Astrocyte (in vitro differentiated cells and primary cell): ENCODE measurements around the gene ACACA. TPM values are rescaled to one million over a fixed set of nuclear protein-coding genes. Genes with fewer than 3 reads are reported as not detected.

ENCODE experiments used
- DNase-seq: peaks from one replicate; pipeline ENCODE4 v3.0.0-alpha.2; 2010; ENCODE audit warnings: low read depth
- FAIRE-seq: peaks from 2 replicates; lab custom pipeline; 2011; peaks lifted over from hg19 to GRCh38; lab: Jason Lieb, UNC
- H2AFZ ChIP-seq: 2 replicates; pipeline ENCODE4 v1.6.0; 2012; ENCODE audit warnings: low read depth, low read length, inconsistent platforms
- H3K27ac ChIP-seq: 2 replicates; pipeline ENCODE4 v1.5.1; 2011; ENCODE audit warnings: low read depth, low read length, inconsistent platforms
- H3K27me3 ChIP-seq: 2 replicates; pipeline ENCODE4 v1.6.0; 2011; ENCODE audit warnings: low read length, inconsistent platforms; ENCODE audit not compliant: insufficient read depth
- H3K36me3 ChIP-seq: 2 replicates; pipeline ENCODE4 v1.5.1; 2011; ENCODE audit warnings: low read length, inconsistent platforms; ENCODE audit not compliant: insufficient read depth
- H3K4me1 ChIP-seq: 2 replicates; pipeline ENCODE4 v1.5.1; 2011; ENCODE audit warnings: low read length, inconsistent platforms; ENCODE audit not compliant: insufficient read depth
- H3K4me2 ChIP-seq: 2 replicates; pipeline ENCODE4 v1.6.0; 2012; ENCODE audit warnings: low read length, inconsistent platforms
- H3K4me3 ChIP-seq: 2 replicates; pipeline ENCODE4 v1.5.1; 2011; ENCODE audit warnings: low read depth, mild to moderate bottlenecking, low read length, inconsistent platforms; ENCODE audit not compliant: insufficient read depth
- H3K79me2 ChIP-seq: 2 replicates; pipeline ENCODE4 v1.6.0; 2012; ENCODE audit warnings: mild to moderate bottlenecking, low read length, inconsistent platforms; ENCODE audit not compliant: insufficient read depth
- H3K9ac ChIP-seq: 2 replicates; pipeline ENCODE4 v1.6.0; 2012; ENCODE audit warnings: mild to moderate bottlenecking, low read length, inconsistent platforms
- H3K9me3 ChIP-seq: 2 replicates; pipeline ENCODE4 v1.5.1; 2012; ENCODE audit warnings: low read depth, mild to moderate bottlenecking, low read length, inconsistent platforms; ENCODE audit not compliant: insufficient read depth
- H4K20me1 ChIP-seq: 2 replicates; pipeline ENCODE4 v1.6.0; 2012; ENCODE audit warnings: low read length, inconsistent platforms; ENCODE audit not compliant: insufficient read depth
- H3K27ac Mint-ChIP-seq: one replicate; pipeline ENCODE4 v1.8.0; 2021; ENCODE audit warnings: mild to moderate bottlenecking, mixed read lengths; ENCODE audit not compliant: unreplicated experiment
- H3K27me3 Mint-ChIP-seq: one replicate; pipeline ENCODE4 v1.8.0; 2021; ENCODE audit warnings: low read depth, mixed read lengths; ENCODE audit not compliant: unreplicated experiment
- H3K36me3 Mint-ChIP-seq: one replicate; pipeline ENCODE4 v1.8.0; 2021; ENCODE audit warnings: low read depth, mixed read lengths; ENCODE audit not compliant: unreplicated experiment
- H3K4me1 Mint-ChIP-seq: one replicate; pipeline ENCODE4 v1.8.0; 2021; ENCODE audit warnings: low read depth, mixed read lengths; ENCODE audit not compliant: unreplicated experiment
- H3K4me3 Mint-ChIP-seq: one replicate; pipeline ENCODE4 v1.8.0; 2021; ENCODE audit warnings: mild to moderate bottlenecking, moderate library complexity, mixed read lengths; ENCODE audit not compliant: unreplicated experiment
- H3K9me3 Mint-ChIP-seq: one replicate; pipeline ENCODE4 v1.8.0; 2021; ENCODE audit warnings: mild to moderate bottlenecking, mixed read lengths; ENCODE audit not compliant: unreplicated experiment
- CTCF ChIP-seq: IDR thresholded peaks from 2 replicates; pipeline ENCODE4 v1.5.1; 2011; ENCODE audit warnings: low read depth, mild to moderate bottlenecking, inconsistent platforms, low read length, moderate library complexity; ENCODE audit not compliant: insufficient read depth
- EZH2 ChIP-seq: IDR thresholded peaks from 2 replicates; pipeline ENCODE4 v1.6.1; 2012; ENCODE audit warnings: mild to moderate bottlenecking, low read length, inconsistent platforms; ENCODE audit not compliant: insufficient read depth
- total RNA-seq: library from RNA; stranded (reverse); gene quantifications from 2 replicates; pipeline ENCODE4 v1.2.1, GENCODE V29; 2021

The ACACA gene
- total RNA-seq, 1 donor from 2014 or later, result 88.3 TPM

- peaks cover 26% of the 10 kb centered on the region for H3K36me3 ChIP-seq
- H3K9me3 Mint-ChIP-seq, result no peaks in the 10 kb centered on the region
- no peaks in the 10 kb centered on the region for H3K4me1 Mint-ChIP-seq
- DNase-seq (no peak), FAIRE-seq (no peak)
- H3K36me3 Mint-ChIP-seq, result peaks cover 22% of the 10 kb centered on the region
- no peak overlapping the region for H3K9ac ChIP-seq
- no peak overlapping the region for H3K27ac Mint-ChIP-seq
- no peak overlapping the region for H3K4me3 ChIP-seq
- H3K27me3 Mint-ChIP-seq, result no peaks in the 10 kb centered on the region
- TF ChIP-seq EZH2, result no peak
- no peaks in the 10 kb centered on the region for H3K79me2 ChIP-seq
- H3K9me3 ChIP-seq, result no peaks in the 10 kb centered on the region
- H3K4me3 Mint-ChIP-seq, result no peak overlapping the region
- H3K4me1 ChIP-seq, result no peaks in the 10 kb centered on the region
- H3K27ac ChIP-seq, result no peak overlapping the region
- no peaks in the 10 kb centered on the region for H3K27me3 ChIP-seq
- H4K20me1 ChIP-seq, result no peaks in the 10 kb centered on the region
- no peak overlapping the region for H2AFZ ChIP-seq
- no peak overlapping the region for H3K4me2 ChIP-seq
Measured at GRCh38 chr17:37116671-37117185, 289.9 kb downstream of the ACACA start.

- peaks cover 21% of the 10 kb centered on the region for H3K36me3 Mint-ChIP-seq
- FAIRE-seq (no peak), DNase-seq (no peak)
- no peaks in the 10 kb centered on the region for H3K9me3 Mint-ChIP-seq
- Histone ChIP-seq H3K4me3 (no peak overlapping the region), H3K79me2 (no peaks in the 10 kb centered on the region), H3K9ac (no peak overlapping the region), H3K27ac (no peak overlapping the region), H2AFZ (no peak overlapping the region), H3K4me2 (no peak overlapping the region), H4K20me1 (peaks cover 10% of the 10 kb centered on the region), H3K9me3 (no peaks in the 10 kb centered on the region), H3K27me3 (no peaks in the 10 kb centered on the region), H3K4me1 (no peaks in the 10 kb centered on the region), H3K36me3 (peaks cover 28% of the 10 kb centered on the region)
- H3K4me3 Mint-ChIP-seq, result no peak overlapping the region
- TF ChIP-seq CTCF (no peak), EZH2 (no peak)
- H3K27me3 Mint-ChIP-seq, result no peaks in the 10 kb centered on the region
- no peak overlapping the region for H3K27ac Mint-ChIP-seq
- no peaks in the 10 kb centered on the region for H3K4me1 Mint-ChIP-seq
Measured at GRCh38 chr17:37111329-37111728, 295.3 kb downstream of the ACACA start.

- DNase-seq (no peak), FAIRE-seq (no peak)
- no peak overlapping the region for H3K4me2 ChIP-seq
- H3K9ac ChIP-seq, result no peak overlapping the region
- no peaks in the 10 kb centered on the region for H3K27me3 Mint-ChIP-seq
- peaks cover 20% of the 10 kb centered on the region for H3K36me3 Mint-ChIP-seq
- H3K27ac ChIP-seq, result no peak overlapping the region
- H3K27me3 ChIP-seq, result no peaks in the 10 kb centered on the region
- H3K79me2 ChIP-seq, result no peaks in the 10 kb centered on the region
- no peak overlapping the region for H3K4me3 Mint-ChIP-seq
- H2AFZ ChIP-seq, result no peak overlapping the region
- peaks cover 10% of the 10 kb centered on the region for H4K20me1 ChIP-seq
- no peaks in the 10 kb centered on the region for H3K4me1 Mint-ChIP-seq
- H3K27ac Mint-ChIP-seq, result no peak overlapping the region
- no peak overlapping the region for H3K4me3 ChIP-seq
- no peak for TF ChIP-seq EZH2
- no peak for TF ChIP-seq CTCF
- peaks cover 24% of the 10 kb centered on the region for H3K36me3 ChIP-seq
- H3K9me3 Mint-ChIP-seq, result no peaks in the 10 kb centered on the region
- no peaks in the 10 kb centered on the region for H3K9me3 ChIP-seq
- H3K4me1 ChIP-seq, result no peaks in the 10 kb centered on the region
Measured at GRCh38 chr17:37110746-37111145, 295.9 kb downstream of the ACACA start.
